ENCODE results near the gene RNF19B. TPM values are rescaled to one million over a fixed set of nuclear protein-coding genes. Genes with fewer than 3 reads are reported as not detected.

RNF19B gene
- total and polyA plus RNA-seq, 2 of the 13 experiments (the other 11 are each of a cell fraction or from before 2014, with no cell fraction given): 15.3 to 22.5 TPM

- TF ChIP-seq ZNF646 (CRISPR knock-in tag; IDR thresholded peaks at IDR 0.05) (no peak), ZBTB7B (CRISPR knock-in tag; IDR thresholded peaks at IDR 0.05) (no peak), NFKBIZ (CRISPR knock-in tag; IDR thresholded peaks at IDR 0.05) (no peak), SMC3 (IDR thresholded peaks at IDR 0.05; ENCODE audit: low read length) (no peak), ZZZ3 (CRISPR knock-in tag; IDR thresholded peaks at IDR 0.05; ENCODE audit: borderline replicate concordance) (no peak), MED1 (CRISPR knock-in tag; IDR thresholded peaks at IDR 0.05) (peak; percentile 64), KLF16 (CRISPR knock-in tag; IDR thresholded peaks at IDR 0.05) (peak in 1 of 2 experiments; percentile 39; a peak in 1 of 4 replicates), ZFP36 (IDR thresholded peaks at IDR 0.05; ENCODE audit: borderline replicate concordance, low read depth, low read length, partially characterized antibody) (no peak), ATAD3A (CRISPR knock-in tag; IDR thresholded peaks at IDR 0.05) (no peak), KMT2B (CRISPR knock-in tag; IDR thresholded peaks at IDR 0.05) (no peak; the same call in 1 of the 2 replicates), ZNF891 (CRISPR knock-in tag; IDR thresholded peaks at IDR 0.05) (peak; percentile 31; the same call in 1 of the 2 replicates), TFDP2 (CRISPR knock-in tag; IDR thresholded peaks at IDR 0.05) (peak; percentile 85), ZNF75D (CRISPR knock-in tag; IDR thresholded peaks at IDR 0.05; ENCODE audit: borderline replicate concordance) (no peak), ATRX (CRISPR knock-in tag; IDR thresholded peaks at IDR 0.05; ENCODE audit: borderline replicate concordance) (no peak), ZNF263 (CRISPR knock-in tag; IDR thresholded peaks at IDR 0.05) (no peak), ZSCAN31 (CRISPR knock-in tag; IDR thresholded peaks at IDR 0.05; ENCODE audit: low read depth) (0 out of 2 replicates have a peak, but pooled peaks have one; percentile 13), ZC3H4 (CRISPR knock-in tag; IDR thresholded peaks at IDR 0.05; ENCODE audit: borderline replicate concordance) (no peak), PAF1 (CRISPR knock-in tag; IDR thresholded peaks at IDR 0.05) (no peak)
- TF ChIP-seq, protein P1, sequence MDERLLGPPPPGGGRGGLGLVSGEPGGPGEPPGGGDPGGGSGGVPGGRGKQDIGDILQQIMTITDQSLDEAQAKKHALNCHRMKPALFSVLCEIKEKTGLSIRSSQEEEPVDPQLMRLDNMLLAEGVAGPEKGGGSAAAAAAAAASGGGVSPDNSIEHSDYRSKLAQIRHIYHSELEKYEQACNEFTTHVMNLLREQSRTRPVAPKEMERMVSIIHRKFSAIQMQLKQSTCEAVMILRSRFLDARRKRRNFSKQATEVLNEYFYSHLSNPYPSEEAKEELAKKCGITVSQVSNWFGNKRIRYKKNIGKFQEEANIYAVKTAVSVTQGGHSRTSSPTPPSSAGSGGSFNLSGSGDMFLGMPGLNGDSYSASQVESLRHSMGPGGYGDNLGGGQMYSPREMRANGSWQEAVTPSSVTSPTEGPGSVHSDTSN (CRISPR knock-in tag; IDR thresholded peaks at IDR 0.05): no peak
- TF ChIP-seq, protein P2, sequence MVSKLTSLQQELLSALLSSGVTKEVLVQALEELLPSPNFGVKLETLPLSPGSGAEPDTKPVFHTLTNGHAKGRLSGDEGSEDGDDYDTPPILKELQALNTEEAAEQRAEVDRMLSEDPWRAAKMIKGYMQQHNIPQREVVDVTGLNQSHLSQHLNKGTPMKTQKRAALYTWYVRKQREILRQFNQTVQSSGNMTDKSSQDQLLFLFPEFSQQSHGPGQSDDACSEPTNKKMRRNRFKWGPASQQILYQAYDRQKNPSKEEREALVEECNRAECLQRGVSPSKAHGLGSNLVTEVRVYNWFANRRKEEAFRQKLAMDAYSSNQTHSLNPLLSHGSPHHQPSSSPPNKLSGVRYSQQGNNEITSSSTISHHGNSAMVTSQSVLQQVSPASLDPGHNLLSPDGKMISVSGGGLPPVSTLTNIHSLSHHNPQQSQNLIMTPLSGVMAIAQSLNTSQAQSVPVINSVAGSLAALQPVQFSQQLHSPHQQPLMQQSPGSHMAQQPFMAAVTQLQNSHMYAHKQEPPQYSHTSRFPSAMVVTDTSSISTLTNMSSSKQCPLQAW (CRISPR knock-in tag; IDR thresholded peaks at IDR 0.05): peak; percentile 74; the same call in 1 of the 2 replicates
These were observed at the start of gene RNF19B (continued) for GRCh38 chr1:32964461-32965250.
